Esophagus muscularis mucosa (tissue), 3 donors: ENCODE measurements around the gene MACROD2.

Experiments used
- POLR2AphosphoS5 ChIP-seq, 2 donors: sonication (generic); formaldehyde crosslinking; IDR thresholded peaks; one replicate each; pipeline ENCODE4 v1.6.1; 2017; ENCODE audit warnings: antibody characterized with exemption in 2 of 2
- TF ChIP-seq, protein P1 (sequence below), 3 experiments: fragments of 200-600 bp in 2 of 3; fragments of 450-650 bp in 1 of 3; sonication (generic) in 2 of 3; IDR thresholded peaks; one replicate each; pipeline ENCODE4 v1.5.1; 2017 to 2019; ENCODE audit warnings: antibody characterized with exemption in 3 of 3, mild to moderate bottlenecking in 2 of 3, moderate library complexity in 1 of 3

DNA sequence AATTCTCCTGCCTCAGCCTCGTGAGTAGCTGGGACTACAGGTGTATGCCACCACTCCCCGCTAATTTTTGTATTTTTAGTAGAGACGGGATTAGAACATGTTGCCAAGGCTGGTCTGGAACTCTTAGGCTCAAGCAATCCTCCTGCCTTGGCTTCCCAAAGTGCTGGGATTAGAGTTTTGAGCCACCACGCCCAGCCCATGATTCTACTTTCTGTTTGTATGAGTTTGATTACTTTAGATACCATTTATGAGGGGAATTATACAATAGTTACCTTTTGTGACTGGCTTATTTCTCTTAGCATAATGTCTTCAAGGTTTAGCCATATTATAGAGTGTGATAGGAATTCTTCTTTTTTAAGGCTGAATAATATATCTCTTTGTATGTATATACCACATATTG lies 897.5 kb downstream of the MACROD2 start:
- TF ChIP-seq POLR2AphosphoS5 (IDR thresholded peaks at IDR 0.05): no peak
- TF ChIP-seq, protein P1, sequence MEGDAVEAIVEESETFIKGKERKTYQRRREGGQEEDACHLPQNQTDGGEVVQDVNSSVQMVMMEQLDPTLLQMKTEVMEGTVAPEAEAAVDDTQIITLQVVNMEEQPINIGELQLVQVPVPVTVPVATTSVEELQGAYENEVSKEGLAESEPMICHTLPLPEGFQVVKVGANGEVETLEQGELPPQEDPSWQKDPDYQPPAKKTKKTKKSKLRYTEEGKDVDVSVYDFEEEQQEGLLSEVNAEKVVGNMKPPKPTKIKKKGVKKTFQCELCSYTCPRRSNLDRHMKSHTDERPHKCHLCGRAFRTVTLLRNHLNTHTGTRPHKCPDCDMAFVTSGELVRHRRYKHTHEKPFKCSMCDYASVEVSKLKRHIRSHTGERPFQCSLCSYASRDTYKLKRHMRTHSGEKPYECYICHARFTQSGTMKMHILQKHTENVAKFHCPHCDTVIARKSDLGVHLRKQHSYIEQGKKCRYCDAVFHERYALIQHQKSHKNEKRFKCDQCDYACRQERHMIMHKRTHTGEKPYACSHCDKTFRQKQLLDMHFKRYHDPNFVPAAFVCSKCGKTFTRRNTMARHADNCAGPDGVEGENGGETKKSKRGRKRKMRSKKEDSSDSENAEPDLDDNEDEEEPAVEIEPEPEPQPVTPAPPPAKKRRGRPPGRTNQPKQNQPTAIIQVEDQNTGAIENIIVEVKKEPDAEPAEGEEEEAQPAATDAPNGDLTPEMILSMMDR (IDR thresholded peaks at IDR 0.05): no peak
